Mononuclear cell (primary cell): ENCODE results near the gene HS6ST2. TPM values are rescaled to one million over a fixed set of nuclear protein-coding genes. Genes with fewer than 3 reads are reported as not detected.
"Not testable (repeated sequence)": the region's sequence is repeated elsewhere in the genome, so short reads cannot be mapped to it uniquely, and the experiment has no call there.

Experiments
- H3K27me3 ChIP-seq: 2 replicates; pipeline ENCODE4 v1.6.0; 2011; ENCODE audit warnings: low read length, control low read depth; ENCODE audit not compliant: insufficient read depth
- H3K4me1 ChIP-seq: 2 replicates; pipeline ENCODE4 v1.5.1; 2011; ENCODE audit warnings: mild to moderate bottlenecking, low read length, control low read depth; ENCODE audit not compliant: insufficient read depth
- H3K4me3 ChIP-seq: 2 replicates; pipeline ENCODE4 v1.5.1; 2011; ENCODE audit warnings: mild to moderate bottlenecking, low read length, moderate library complexity
- H3K9me3 ChIP-seq: 2 replicates; pipeline ENCODE4 v1.5.1; 2011; ENCODE audit warnings: low read depth, mild to moderate bottlenecking, control low read depth, low read length
- total RNA-seq: library from RNA; depleted of rRNA; stranded (reverse); fragments of >200 nt; gene quantifications from one replicate; pipeline ENCODE4 v1.2.3, GENCODE V29; 2012

HS6ST2 gene
- total RNA-seq, result not detected

- Histone ChIP-seq H3K4me1 (no peaks in the 10 kb centered on the region), H3K4me3 (no peak within 1 kb of the TSS), H3K27me3 (peaks cover 16% of the 10 kb centered on the region), H3K9me3 (no peaks in the 10 kb centered on the region)
These were observed at the start of gene HS6ST2 for GRCh38 chrX:132958091-132958703. TSS of gene HS6ST2 (minus strand) at chrX:132958629.

- Histone ChIP-seq H3K4me1 (no peaks in the 10 kb centered on the region), H3K27me3 (no peaks in the 10 kb centered on the region), H3K9me3 (no peaks in the 10 kb centered on the region), H3K4me3 (no peak overlapping the region)
These were observed 49.0 kb upstream of the HS6ST2 start for GRCh38 chrX:133007458-133007857.

GRCh38 chrX:133005616-133006015, 47.2 kb upstream of the HS6ST2 start:
- no peaks in the 10 kb centered on the region for H3K4me1 ChIP-seq
- no peaks in the 10 kb centered on the region for H3K27me3 ChIP-seq
- H3K9me3 ChIP-seq, result no peaks in the 10 kb centered on the region
- H3K4me3 ChIP-seq, result no peak overlapping the region

GRCh38 chrX:133005042-133005441, 46.6 kb upstream of the HS6ST2 start:
- Histone ChIP-seq H3K27me3 (no peaks in the 10 kb centered on the region), H3K4me1 (no peaks in the 10 kb centered on the region), H3K9me3 (no peaks in the 10 kb centered on the region), H3K4me3 (no peak overlapping the region)

GRCh38 chrX:132999209-132999608, 40.8 kb upstream of the HS6ST2 start:
- no peak overlapping the region for H3K4me3 ChIP-seq
- no peaks in the 10 kb centered on the region for H3K4me1 ChIP-seq
- no peaks in the 10 kb centered on the region for H3K27me3 ChIP-seq
- no peaks in the 10 kb centered on the region for H3K9me3 ChIP-seq

GRCh38 chrX:132990835-132991234, 32.4 kb upstream of the HS6ST2 start:
- Histone ChIP-seq H3K4me1 (no peaks in the 10 kb centered on the region), H3K9me3 (no peaks in the 10 kb centered on the region), H3K27me3 (no peaks in the 10 kb centered on the region), H3K4me3 (no peak overlapping the region)

GRCh38 chrX:132986556-132986955, 28.1 kb upstream of the HS6ST2 start:
- H3K4me1 ChIP-seq, result no peaks in the 10 kb centered on the region
- no peaks in the 10 kb centered on the region for H3K9me3 ChIP-seq
- H3K27me3 ChIP-seq, result no peaks in the 10 kb centered on the region
- H3K4me3 ChIP-seq, result no peak overlapping the region

- Histone ChIP-seq H3K9me3 (no peaks in the 10 kb centered on the region), H3K27me3 (no peaks in the 10 kb centered on the region), H3K4me1 (no peaks in the 10 kb centered on the region), H3K4me3 (no peak overlapping the region)
These were observed 25.7 kb upstream of the HS6ST2 start for GRCh38 chrX:132984058-132984650.

GRCh38 chrX:132983496-132983895, 25.1 kb upstream of the HS6ST2 start:
- Histone ChIP-seq H3K27me3 (no peaks in the 10 kb centered on the region), H3K4me3 (no peak overlapping the region), H3K4me1 (no peaks in the 10 kb centered on the region), H3K9me3 (no peaks in the 10 kb centered on the region)

GRCh38 chrX:132980035-132980434, 21.6 kb upstream of the HS6ST2 start:
- not testable (repeated sequence) for H3K4me3 ChIP-seq, H3K9me3 ChIP-seq, H3K27me3 ChIP-seq, H3K4me1 ChIP-seq

GRCh38 chrX:132968296-132968949, 10.0 kb upstream of the HS6ST2 start:
- H3K4me1 ChIP-seq, result no peaks in the 10 kb centered on the region
- H3K4me3 ChIP-seq, result no peak overlapping the region
- H3K9me3 ChIP-seq, result no peaks in the 10 kb centered on the region
- H3K27me3 ChIP-seq, result no peaks in the 10 kb centered on the region

- H3K9me3 ChIP-seq, result no peaks in the 10 kb centered on the region
- H3K27me3 ChIP-seq, result no peaks in the 10 kb centered on the region
- no peak overlapping the region for H3K4me3 ChIP-seq
- no peaks in the 10 kb centered on the region for H3K4me1 ChIP-seq
These were observed 8.6 kb upstream of the HS6ST2 start for GRCh38 chrX:132967049-132967448.

- H3K4me3 ChIP-seq, result no peak overlapping the region
- no peaks in the 10 kb centered on the region for H3K4me1 ChIP-seq
- H3K9me3 ChIP-seq, result no peaks in the 10 kb centered on the region
- H3K27me3 ChIP-seq, result no peaks in the 10 kb centered on the region
These were observed 7.0 kb upstream of the HS6ST2 start for GRCh38 chrX:132965461-132965860.

GRCh38 chrX:132961511-132961910, 3.1 kb upstream of the HS6ST2 start:
- Histone ChIP-seq H3K4me1 (no peaks in the 10 kb centered on the region), H3K27me3 (peaks cover 16% of the 10 kb centered on the region), H3K4me3 (no peak overlapping the region), H3K9me3 (no peaks in the 10 kb centered on the region)

GRCh38 chrX:132957211-132958090, 978 bp downstream of the HS6ST2 start:
- H3K4me3 ChIP-seq, result no peak overlapping the region
- H3K27me3 ChIP-seq, result peaks cover 16% of the 10 kb centered on the region
- no peaks in the 10 kb centered on the region for H3K9me3 ChIP-seq
- no peaks in the 10 kb centered on the region for H3K4me1 ChIP-seq
